ENCODE measurements around the gene CARNS1.
A peak's percentile ranks its signal among the peaks of the same experiment; 100 is the strongest.

CARNS1 gene

GRCh38 chr11:67421430-67422031 lies 6.1 kb downstream of the CARNS1 start:
- Histone ChIP-seq H3K27ac (replicated peaks) (no peak overlapping the region), H3K27me3 (ENCODE audit: insufficient read depth, poor library complexity, severe bottlenecking) (no peaks in the 10 kb centered on the region), H3K4me3 (replicated peaks; ENCODE audit: insufficient read depth, low read length) (peak overlapping the region; percentile 35)
- TF ChIP-seq POLR2AphosphoS5 (IDR thresholded peaks at IDR 0.05; ENCODE audit: low read depth) = no peak
- no peak for TF ChIP-seq GABPA (IDR thresholded peaks at IDR 0.05; ENCODE audit: low read depth)
- no peak for TF ChIP-seq SPI1 (IDR thresholded peaks at IDR 0.05; ENCODE audit: borderline replicate concordance, low read depth)
- no peak for TF ChIP-seq CTCF (IDR thresholded peaks at IDR 0.05; ENCODE audit: insufficient read depth, low read length)
- TF ChIP-seq REST (IDR thresholded peaks at IDR 0.05; ENCODE audit: insufficient replicate concordance, low read depth) = no peak
- DNase-seq (ENCODE audit: low read depth in 1 of 2, low spot score in 1 of 2) = no peak

GRCh38 chr11:67422891-67423290 lies 7.4 kb downstream of the CARNS1 start:
- H3K27me3 ChIP-seq (ENCODE audit: insufficient read depth, poor library complexity, severe bottlenecking) = no peaks in the 10 kb centered on the region
- TF ChIP-seq POLR2AphosphoS5 (IDR thresholded peaks at IDR 0.05; ENCODE audit: low read depth) = no peak
- no peak for TF ChIP-seq REST (IDR thresholded peaks at IDR 0.05; ENCODE audit: insufficient replicate concordance, low read depth)
- no peak for TF ChIP-seq CTCF (IDR thresholded peaks at IDR 0.05; ENCODE audit: insufficient read depth, low read length)
- no peak for TF ChIP-seq SPI1 (IDR thresholded peaks at IDR 0.05; ENCODE audit: borderline replicate concordance, low read depth)
- no peak for TF ChIP-seq GABPA (IDR thresholded peaks at IDR 0.05; ENCODE audit: low read depth)
- DNase-seq (ENCODE audit: low read depth in 1 of 2, low spot score in 1 of 2) = no peak
- H3K27ac ChIP-seq (replicated peaks) = no peak overlapping the region
- no peak overlapping the region for H3K4me3 ChIP-seq (replicated peaks; ENCODE audit: insufficient read depth, low read length)

GRCh38 chr11:67423466-67423865 lies 8.0 kb downstream of the CARNS1 start:
- H3K27ac ChIP-seq (replicated peaks) = no peak overlapping the region
- H3K27me3 ChIP-seq (ENCODE audit: insufficient read depth, poor library complexity, severe bottlenecking) = no peaks in the 10 kb centered on the region
- DNase-seq (ENCODE audit: low read depth in 1 of 2, low spot score in 1 of 2) = no peak
- TF ChIP-seq CTCF (IDR thresholded peaks at IDR 0.05; ENCODE audit: insufficient read depth, low read length) = no peak
- no peak for TF ChIP-seq REST (IDR thresholded peaks at IDR 0.05; ENCODE audit: insufficient replicate concordance, low read depth)
- TF ChIP-seq SPI1 (IDR thresholded peaks at IDR 0.05; ENCODE audit: borderline replicate concordance, low read depth) = no peak
- TF ChIP-seq POLR2AphosphoS5 (IDR thresholded peaks at IDR 0.05; ENCODE audit: low read depth) = no peak
- no peak overlapping the region for H3K4me3 ChIP-seq (replicated peaks; ENCODE audit: insufficient read depth, low read length)

Measured in HL-60 (cell line).